Myocyte (in vitro differentiated cells): ENCODE data around the gene LCK. TPM values are rescaled to one million over a fixed set of nuclear protein-coding genes. Genes with fewer than 3 reads are reported as not detected.

ENCODE experiments used
- DNase-seq: peaks from one replicate; pipeline ENCODE4 v3.0.0-alpha.2; 2012; ENCODE audit warnings: low read depth
- polyA plus RNA-seq: library from polyadenylated mRNA; unstranded; fragments of >200 nt; gene quantifications from one replicate; pipeline ENCODE4 v1.2.1, GENCODE V29; 2012; ENCODE audit warnings: missing spikeins
- total RNA-seq: library from RNA; depleted of rRNA; stranded (reverse); fragments of >200 nt; gene quantifications from 2 replicates; pipeline ENCODE4 v1.2.3, GENCODE V29; 2014

Gene LCK
- total RNA-seq, result not detected in 2 replicates
- not detected for polyA plus RNA-seq

GRCh38 chr1:32250893-32251716 is at the start of gene LCK:
TSS of gene LCK (plus strand) at chr1:32251265. CDS start at chr1:32274330, 23,065 bp downstream.
- DNase-seq, result no peak

- no peak for DNase-seq
These were observed 46.1 kb upstream of the LCK start for GRCh38 chr1:32204943-32205361.

GRCh38 chr1:32205401-32206370 is 45.4 kb upstream of the LCK start, which contains the start of gene IQCC:
TSS of gene IQCC (plus strand) at chr1:32205671. CDS start at chr1:32205682, 11 bp downstream.
- DNase-seq, result peak; percentile 80

GRCh38 chr1:32208469-32208868 is 42.6 kb upstream of the LCK start:
- DNase-seq, result no peak

- peak; percentile 98 for DNase-seq
These were observed 42.2 kb upstream of the LCK start, which contains the start of gene DCDC2B for GRCh38 chr1:32208891-32209328. TSS of gene DCDC2B (plus strand) at chr1:32209089. CDS start at chr1:32209094, 5 bp downstream.

GRCh38 chr1:32215629-32216480 is 35.2 kb upstream of the LCK start:
- DNase-seq, result peak; percentile 78

GRCh38 chr1:32216566-32216965 is 34.5 kb upstream of the LCK start:
- DNase-seq, result no peak

GRCh38 chr1:32219022-32219421 is 32.0 kb upstream of the LCK start:
- DNase-seq, result no peak

- DNase-seq, result no peak
These were observed 30.1 kb upstream of the LCK start for GRCh38 chr1:32220746-32221580.

GRCh38 chr1:32221581-32221979 is 29.5 kb upstream of the LCK start:
- no peak for DNase-seq

- peak; percentile 94 for DNase-seq
These were observed 28.9 kb upstream of the LCK start, which contains the start of the genes EIF3I and TMEM234 for GRCh38 chr1:32221980-32222755. TSS of gene EIF3I (plus strand) at chr1:32222407. CDS start at chr1:32222442, 35 bp downstream. TSS of gene TMEM234 (minus strand) at chr1:32222353. CDS start at chr1:32222322, 31 bp downstream.

- DNase-seq, result no peak
These were observed 27.4 kb upstream of the LCK start for GRCh38 chr1:32223683-32224082.

GRCh38 chr1:32224285-32224684 is 26.8 kb upstream of the LCK start:
- no peak for DNase-seq

- DNase-seq, result no peak
These were observed 22.3 kb upstream of the LCK start for GRCh38 chr1:32228771-32229170.

GRCh38 chr1:32231843-32232432 is 19.1 kb upstream of the LCK start:
- DNase-seq, result no peak

GRCh38 chr1:32232558-32233304 is 18.3 kb upstream of the LCK start:
- DNase-seq, result no peak

- no peak for DNase-seq
These were observed 16.3 kb upstream of the LCK start for GRCh38 chr1:32234792-32235191.

- no peak for DNase-seq
These were observed 11.7 kb upstream of the LCK start for GRCh38 chr1:32239337-32239736.
